Astrocyte (in vitro differentiated cells and primary cell): ENCODE data around the gene NCOA3. TPM values are rescaled to one million over a fixed set of nuclear protein-coding genes. Genes with fewer than 3 reads are reported as not detected.

Experiments used
- DNase-seq: peaks from one replicate; pipeline ENCODE4 v3.0.0-alpha.2; 2010; ENCODE audit warnings: low read depth
- FAIRE-seq: peaks from 2 replicates; lab custom pipeline; 2011; peaks lifted over from hg19 to GRCh38; lab: Jason Lieb, UNC
- H2AFZ ChIP-seq: 2 replicates; pipeline ENCODE4 v1.6.0; 2012; ENCODE audit warnings: low read depth, low read length, inconsistent platforms
- H3K27ac ChIP-seq: 2 replicates; pipeline ENCODE4 v1.5.1; 2011; ENCODE audit warnings: low read depth, low read length, inconsistent platforms
- H3K27me3 ChIP-seq: 2 replicates; pipeline ENCODE4 v1.6.0; 2011; ENCODE audit warnings: low read length, inconsistent platforms; ENCODE audit not compliant: insufficient read depth
- H3K36me3 ChIP-seq: 2 replicates; pipeline ENCODE4 v1.5.1; 2011; ENCODE audit warnings: low read length, inconsistent platforms; ENCODE audit not compliant: insufficient read depth
- H3K4me1 ChIP-seq: 2 replicates; pipeline ENCODE4 v1.5.1; 2011; ENCODE audit warnings: low read length, inconsistent platforms; ENCODE audit not compliant: insufficient read depth
- H3K4me2 ChIP-seq: 2 replicates; pipeline ENCODE4 v1.6.0; 2012; ENCODE audit warnings: low read length, inconsistent platforms
- H3K4me3 ChIP-seq: 2 replicates; pipeline ENCODE4 v1.5.1; 2011; ENCODE audit warnings: low read depth, mild to moderate bottlenecking, low read length, inconsistent platforms; ENCODE audit not compliant: insufficient read depth
- H3K79me2 ChIP-seq: 2 replicates; pipeline ENCODE4 v1.6.0; 2012; ENCODE audit warnings: mild to moderate bottlenecking, low read length, inconsistent platforms; ENCODE audit not compliant: insufficient read depth
- H3K9ac ChIP-seq: 2 replicates; pipeline ENCODE4 v1.6.0; 2012; ENCODE audit warnings: mild to moderate bottlenecking, low read length, inconsistent platforms
- H3K9me3 ChIP-seq: 2 replicates; pipeline ENCODE4 v1.5.1; 2012; ENCODE audit warnings: low read depth, mild to moderate bottlenecking, low read length, inconsistent platforms; ENCODE audit not compliant: insufficient read depth
- H4K20me1 ChIP-seq: 2 replicates; pipeline ENCODE4 v1.6.0; 2012; ENCODE audit warnings: low read length, inconsistent platforms; ENCODE audit not compliant: insufficient read depth
- H3K27ac Mint-ChIP-seq: one replicate; pipeline ENCODE4 v1.8.0; 2021; ENCODE audit warnings: mild to moderate bottlenecking, mixed read lengths; ENCODE audit not compliant: unreplicated experiment
- H3K27me3 Mint-ChIP-seq: one replicate; pipeline ENCODE4 v1.8.0; 2021; ENCODE audit warnings: low read depth, mixed read lengths; ENCODE audit not compliant: unreplicated experiment
- H3K36me3 Mint-ChIP-seq: one replicate; pipeline ENCODE4 v1.8.0; 2021; ENCODE audit warnings: low read depth, mixed read lengths; ENCODE audit not compliant: unreplicated experiment
- H3K4me1 Mint-ChIP-seq: one replicate; pipeline ENCODE4 v1.8.0; 2021; ENCODE audit warnings: low read depth, mixed read lengths; ENCODE audit not compliant: unreplicated experiment
- H3K4me3 Mint-ChIP-seq: one replicate; pipeline ENCODE4 v1.8.0; 2021; ENCODE audit warnings: mild to moderate bottlenecking, moderate library complexity, mixed read lengths; ENCODE audit not compliant: unreplicated experiment
- H3K9me3 Mint-ChIP-seq: one replicate; pipeline ENCODE4 v1.8.0; 2021; ENCODE audit warnings: mild to moderate bottlenecking, mixed read lengths; ENCODE audit not compliant: unreplicated experiment
- CTCF ChIP-seq: IDR thresholded peaks from 2 replicates; pipeline ENCODE4 v1.5.1; 2011; ENCODE audit warnings: low read depth, mild to moderate bottlenecking, inconsistent platforms, low read length, moderate library complexity; ENCODE audit not compliant: insufficient read depth
- EZH2 ChIP-seq: IDR thresholded peaks from 2 replicates; pipeline ENCODE4 v1.6.1; 2012; ENCODE audit warnings: mild to moderate bottlenecking, low read length, inconsistent platforms; ENCODE audit not compliant: insufficient read depth
- total RNA-seq: library from RNA; stranded (reverse); gene quantifications from 2 replicates; pipeline ENCODE4 v1.2.1, GENCODE V29; 2021

Gene NCOA3
- total RNA-seq, 1 donor from 2014 or later: 30.5 TPM

- H3K9me3 Mint-ChIP-seq: no peaks in the 10 kb centered on the region
- peaks cover 2% of the 10 kb centered on the region for H3K36me3 Mint-ChIP-seq
- Histone ChIP-seq H3K4me2 (no peak overlapping the region), H3K4me3 (no peak overlapping the region), H3K79me2 (peaks cover 16% of the 10 kb centered on the region), H3K9me3 (no peaks in the 10 kb centered on the region), H3K4me1 (no peaks in the 10 kb centered on the region), H3K27me3 (no peaks in the 10 kb centered on the region), H3K9ac (no peak overlapping the region), H3K27ac (no peak overlapping the region), H2AFZ (no peak overlapping the region), H4K20me1 (peaks cover 9% of the 10 kb centered on the region), H3K36me3 (peaks cover 4% of the 10 kb centered on the region)
- no peaks in the 10 kb centered on the region for H3K27me3 Mint-ChIP-seq
- DNase-seq: peak; percentile 62
- no peaks in the 10 kb centered on the region for H3K4me1 Mint-ChIP-seq
- H3K4me3 Mint-ChIP-seq: no peak overlapping the region
- no peak overlapping the region for H3K27ac Mint-ChIP-seq
- FAIRE-seq: no peak
- TF ChIP-seq EZH2: no peak
- no peak for TF ChIP-seq CTCF
These were observed 85.1 kb downstream of the NCOA3 start for GRCh38 chr20:47586649-47587294.

GRCh38 chr20:47588158-47588557 lies 86.5 kb downstream of the NCOA3 start:
- no peak overlapping the region for H3K4me3 ChIP-seq
- peaks cover 4% of the 10 kb centered on the region for H3K36me3 ChIP-seq
- H4K20me1 ChIP-seq: peaks cover 11% of the 10 kb centered on the region
- H2AFZ ChIP-seq: no peak overlapping the region
- no peak overlapping the region for H3K9ac ChIP-seq
- H3K27ac ChIP-seq: no peak overlapping the region
- TF ChIP-seq EZH2: no peak
- no peak for TF ChIP-seq CTCF
- no peaks in the 10 kb centered on the region for H3K9me3 ChIP-seq
- Mint-ChIP-seq H3K9me3 (no peaks in the 10 kb centered on the region), H3K4me3 (no peak overlapping the region), H3K4me1 (no peaks in the 10 kb centered on the region), H3K27me3 (no peaks in the 10 kb centered on the region), H3K27ac (no peak overlapping the region), H3K36me3 (peaks cover 2% of the 10 kb centered on the region)
- DNase-seq (no peak), FAIRE-seq (no peak)
- H3K27me3 ChIP-seq: no peaks in the 10 kb centered on the region
- H3K79me2 ChIP-seq: peaks cover 9% of the 10 kb centered on the region
- H3K4me1 ChIP-seq: no peaks in the 10 kb centered on the region
- no peak overlapping the region for H3K4me2 ChIP-seq

DNA sequence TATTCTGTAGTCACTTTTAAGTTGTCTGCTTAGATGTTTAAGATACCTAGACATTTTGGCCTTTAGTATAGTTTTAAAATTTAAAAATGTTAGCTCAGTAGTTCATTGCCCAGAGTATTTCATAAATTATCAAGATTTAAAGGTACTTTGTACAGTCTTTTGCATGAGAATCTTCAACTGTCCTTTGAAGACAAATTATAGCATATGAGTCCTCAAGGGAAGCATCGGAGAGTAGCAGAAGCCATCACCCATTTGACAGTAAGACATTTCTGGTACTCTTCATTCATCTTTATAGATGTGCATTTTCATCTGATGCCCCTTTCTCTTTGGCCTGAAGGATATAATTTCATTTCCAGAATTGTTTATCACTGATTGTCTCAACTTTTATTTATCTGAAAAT lies 89.5 kb downstream of the NCOA3 start:
- Mint-ChIP-seq H3K9me3 (no peaks in the 10 kb centered on the region), H3K4me3 (no peak overlapping the region), H3K27me3 (no peaks in the 10 kb centered on the region), H3K4me1 (no peaks in the 10 kb centered on the region), H3K27ac (no peak overlapping the region), H3K36me3 (no peaks in the 10 kb centered on the region)
- Histone ChIP-seq H3K4me2 (no peak overlapping the region), H3K4me3 (no peak overlapping the region), H3K79me2 (peaks cover 8% of the 10 kb centered on the region), H3K9me3 (no peaks in the 10 kb centered on the region), H2AFZ (no peak overlapping the region), H4K20me1 (peaks cover 15% of the 10 kb centered on the region), H3K27ac (no peak overlapping the region), H3K27me3 (no peaks in the 10 kb centered on the region), H3K36me3 (no peaks in the 10 kb centered on the region), H3K4me1 (no peaks in the 10 kb centered on the region), H3K9ac (no peak overlapping the region)
- FAIRE-seq (no peak), DNase-seq (no peak)
- TF ChIP-seq EZH2 (no peak), CTCF (no peak)
